ENCODE data around the gene KLRK1.
A peak's percentile ranks its signal among the peaks of the same experiment; 100 is the strongest.

KLRK1 gene

GRCh38 chr12:10409392-10409791, 19.6 kb upstream of the KLRK1 start, which contains the start of gene KLRC4:
Gene KLRC4 (minus strand): TSS chr12:10409757. CDS start chr12:10409575, 182 bp downstream.
- H3K4me3 ChIP-seq (ENCODE audit: severe bottlenecking): no peak within 1 kb of the TSS
- H3K4me1 ChIP-seq (ENCODE audit: insufficient read depth, poor library complexity, severe bottlenecking): no peaks in the 10 kb centered on the region
- TF ChIP-seq CTCF (IDR thresholded peaks at IDR 0.05; ENCODE audit: poor library complexity, severe bottlenecking): no peak

DNA sequence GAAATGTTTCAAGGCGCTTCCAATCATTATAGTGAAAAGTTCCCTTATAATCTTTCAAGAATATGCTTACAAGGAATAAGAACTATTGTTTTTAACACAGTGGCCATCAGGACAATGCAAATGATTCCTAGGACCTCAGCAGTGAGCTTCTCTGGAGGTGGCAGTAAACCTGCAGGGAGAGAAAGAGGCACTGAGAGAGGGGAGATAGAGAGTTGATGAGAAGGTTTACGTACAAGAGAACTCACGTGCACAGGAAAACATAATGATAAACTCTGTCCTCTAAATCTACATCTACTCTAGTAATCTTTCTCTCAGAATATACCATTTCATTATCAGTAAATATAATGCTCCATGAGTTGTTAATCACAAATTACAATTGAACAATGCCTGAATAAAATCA, 19.0 kb upstream of the KLRK1 start:
- no peak overlapping the region for H3K27ac ChIP-seq (ENCODE audit: poor library complexity, severe bottlenecking)
- ATAC-seq (ENCODE audit: low read depth): no peak
- DNase-seq (ENCODE audit: low spot score): no peak

More at GRCh38 chr12:10409392-10409791, 19.6 kb upstream of the KLRK1 start, which contains the start of gene KLRC4:
- Histone ChIP-seq H3K36me3 (ENCODE audit: low read depth) (no peaks in the 10 kb centered on the region), H3K9me3 (ENCODE audit: severe bottlenecking) (no peaks in the 10 kb centered on the region), H3K27me3 (ENCODE audit: insufficient read depth, poor library complexity, severe bottlenecking) (no peaks in the 10 kb centered on the region), H3K27ac (ENCODE audit: poor library complexity, severe bottlenecking) (no peak within 1 kb of the TSS)
- DNase-seq (ENCODE audit: low spot score) (no peak), ATAC-seq (ENCODE audit: low read depth) (peak; percentile 60; the same call in 1 of the 3 replicates)

DNA sequence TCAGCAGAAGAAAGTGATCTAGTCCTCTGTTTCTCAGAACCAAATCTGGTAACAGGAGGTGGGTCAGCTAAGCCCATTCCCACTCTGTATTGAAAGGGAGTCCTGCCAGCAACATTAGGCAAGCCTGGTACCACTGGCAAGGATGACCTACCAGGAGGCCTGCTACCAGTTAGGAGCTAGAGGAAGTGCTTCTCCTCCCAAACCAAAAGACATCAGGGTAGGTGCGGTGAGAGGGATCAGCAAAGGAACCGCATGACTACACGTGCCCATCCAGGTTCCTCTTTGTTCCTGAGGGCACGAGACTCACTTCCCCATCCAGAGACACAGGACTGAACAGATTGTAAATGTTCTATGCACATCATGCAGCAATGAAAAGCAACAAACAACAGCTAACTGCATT, 16.9 kb upstream of the KLRK1 start:
- DNase-seq (ENCODE audit: low spot score): no peak
- no peaks in the 10 kb centered on the region for H3K27me3 ChIP-seq (ENCODE audit: insufficient read depth, poor library complexity, severe bottlenecking)
- H3K27ac ChIP-seq (ENCODE audit: poor library complexity, severe bottlenecking): no peak overlapping the region

More for the DNA sequence above, 19.0 kb upstream of the KLRK1 start:
- H3K27me3 ChIP-seq (ENCODE audit: insufficient read depth, poor library complexity, severe bottlenecking): no peaks in the 10 kb centered on the region
- no peaks in the 10 kb centered on the region for H3K36me3 ChIP-seq (ENCODE audit: low read depth)
- TF ChIP-seq CTCF (IDR thresholded peaks at IDR 0.05; ENCODE audit: poor library complexity, severe bottlenecking): no peak
- no peak overlapping the region for H3K4me3 ChIP-seq (ENCODE audit: severe bottlenecking)
- H3K9me3 ChIP-seq (ENCODE audit: severe bottlenecking): no peaks in the 10 kb centered on the region
- H3K4me1 ChIP-seq (ENCODE audit: insufficient read depth, poor library complexity, severe bottlenecking): no peaks in the 10 kb centered on the region

GRCh38 chr12:10405294-10405693, 15.5 kb upstream of the KLRK1 start:
- no peak for DNase-seq (ENCODE audit: low spot score)
- no peak for TF ChIP-seq CTCF (IDR thresholded peaks at IDR 0.05; ENCODE audit: poor library complexity, severe bottlenecking)
- no peaks in the 10 kb centered on the region for H3K27me3 ChIP-seq (ENCODE audit: insufficient read depth, poor library complexity, severe bottlenecking)
- H3K27ac ChIP-seq (ENCODE audit: poor library complexity, severe bottlenecking): no peak overlapping the region
- no peaks in the 10 kb centered on the region for H3K36me3 ChIP-seq (ENCODE audit: low read depth)
- H3K4me3 ChIP-seq (ENCODE audit: severe bottlenecking): no peak overlapping the region
- H3K9me3 ChIP-seq (ENCODE audit: severe bottlenecking): no peaks in the 10 kb centered on the region
- H3K4me1 ChIP-seq (ENCODE audit: insufficient read depth, poor library complexity, severe bottlenecking): no peaks in the 10 kb centered on the region
- peak; percentile 77 for ATAC-seq (ENCODE audit: low read depth)

More for the DNA sequence above, 16.9 kb upstream of the KLRK1 start:
- no peaks in the 10 kb centered on the region for H3K36me3 ChIP-seq (ENCODE audit: low read depth)
- no peak for ATAC-seq (ENCODE audit: low read depth)
- H3K4me3 ChIP-seq (ENCODE audit: severe bottlenecking): no peak overlapping the region
- H3K9me3 ChIP-seq (ENCODE audit: severe bottlenecking): no peaks in the 10 kb centered on the region
- no peaks in the 10 kb centered on the region for H3K4me1 ChIP-seq (ENCODE audit: insufficient read depth, poor library complexity, severe bottlenecking)
- TF ChIP-seq CTCF (IDR thresholded peaks at IDR 0.05; ENCODE audit: poor library complexity, severe bottlenecking): no peak

GRCh38 chr12:10404798-10405197, 15.0 kb upstream of the KLRK1 start:
- Histone ChIP-seq H3K27ac (ENCODE audit: poor library complexity, severe bottlenecking) (no peak overlapping the region), H3K9me3 (ENCODE audit: severe bottlenecking) (no peaks in the 10 kb centered on the region), H3K4me3 (ENCODE audit: severe bottlenecking) (no peak overlapping the region), H3K36me3 (ENCODE audit: low read depth) (no peaks in the 10 kb centered on the region), H3K27me3 (ENCODE audit: insufficient read depth, poor library complexity, severe bottlenecking) (no peaks in the 10 kb centered on the region), H3K4me1 (ENCODE audit: insufficient read depth, poor library complexity, severe bottlenecking) (no peaks in the 10 kb centered on the region)
- no peak for TF ChIP-seq CTCF (IDR thresholded peaks at IDR 0.05; ENCODE audit: poor library complexity, severe bottlenecking)
- DNase-seq (ENCODE audit: low spot score) (no peak), ATAC-seq (ENCODE audit: low read depth) (no peak)

Measured in RWPE2 (cell line).